SHP77 treated with DMSO at 0.1 percent for 48 hours (cell line): ENCODE measurements around the gene GALNT2.
A peak's percentile ranks its signal among the peaks of the same experiment; 100 is the strongest.

Experiments
- DNase-seq: peaks from one replicate; lab custom pipeline; 2025; lab: John Stamatoyannopoulos, UW

Gene GALNT2

GRCh38 chr1:230262867-230263567 lies 196.0 kb downstream of the GALNT2 start:
- no peak for DNase-seq

DNA sequence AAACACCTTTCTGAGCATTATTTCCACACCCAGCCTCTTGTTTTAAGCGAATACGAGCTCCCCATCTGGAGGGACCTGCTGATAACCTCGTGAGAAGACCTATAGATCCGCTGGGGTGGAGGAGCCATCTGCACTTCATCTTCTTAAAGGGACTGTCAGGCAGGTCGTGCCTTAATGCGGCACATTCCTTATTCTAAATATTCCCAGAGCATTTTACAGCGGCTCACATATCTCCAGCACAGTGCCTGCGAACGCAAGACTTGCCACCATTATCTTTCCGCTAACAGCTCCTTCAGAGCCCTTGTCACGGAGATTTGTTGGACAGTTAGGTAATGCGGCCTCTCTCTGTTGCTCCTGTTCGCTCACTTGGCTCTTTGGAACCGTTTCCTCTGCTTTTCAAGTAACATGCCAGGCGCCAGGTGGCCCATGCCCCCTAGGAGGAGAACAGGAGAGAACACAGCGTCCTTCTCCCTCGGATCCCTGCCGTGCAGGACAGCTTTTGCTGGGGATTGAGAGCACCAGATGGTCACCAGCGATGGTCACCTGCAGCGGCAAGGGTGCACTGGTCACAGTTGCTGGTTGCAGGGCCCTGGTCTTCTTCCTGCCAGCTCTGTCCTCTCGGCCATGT lies 196.6 kb downstream of the GALNT2 start:
- no peak for DNase-seq

GRCh38 chr1:230264342-230264741 lies 197.3 kb downstream of the GALNT2 start:
- DNase-seq = no peak

DNA sequence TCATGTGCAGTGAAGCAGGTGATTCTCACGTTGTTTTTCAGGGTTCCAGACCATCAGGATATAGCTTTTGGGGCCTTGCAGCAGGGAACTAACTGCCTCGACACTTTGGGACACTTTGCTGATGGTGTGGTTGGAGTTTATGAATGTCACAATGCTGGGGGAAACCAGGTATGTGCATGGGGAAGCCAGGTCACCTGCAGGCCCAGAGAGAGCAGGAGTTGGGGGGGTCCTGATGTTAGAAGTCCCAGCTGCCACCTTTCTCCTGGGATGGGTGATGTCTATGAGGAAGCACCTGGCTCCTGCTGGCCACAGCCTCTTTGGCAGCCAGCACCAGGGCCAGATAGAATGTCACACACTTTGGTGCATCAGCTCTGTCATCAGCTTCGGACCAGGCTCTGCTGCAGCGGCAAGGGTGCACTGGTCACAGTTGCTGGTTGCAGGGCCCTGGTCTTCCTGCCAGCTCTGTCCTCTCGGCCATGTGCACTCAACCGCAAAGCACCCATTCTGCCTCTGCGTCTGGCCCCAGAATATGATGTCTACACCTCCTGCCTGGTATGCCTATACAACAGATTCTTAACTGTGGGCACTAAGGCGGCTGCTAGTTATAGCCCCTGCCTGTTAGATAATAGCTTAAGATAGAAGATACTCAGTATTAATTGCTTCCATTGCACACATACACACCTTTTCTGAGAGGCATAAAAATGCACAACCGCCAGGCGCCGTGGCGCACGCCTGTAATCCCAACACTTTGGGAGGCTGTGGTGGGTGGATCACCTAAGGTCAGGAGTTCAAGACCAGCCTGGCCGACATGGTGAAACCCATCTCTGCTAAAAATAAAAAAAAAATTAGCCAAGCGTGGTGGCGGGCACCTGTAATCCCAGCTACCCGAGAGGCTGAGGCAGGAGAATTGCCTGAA lies 198.4 kb downstream of the GALNT2 start:
- DNase-seq = no peak

DNA sequence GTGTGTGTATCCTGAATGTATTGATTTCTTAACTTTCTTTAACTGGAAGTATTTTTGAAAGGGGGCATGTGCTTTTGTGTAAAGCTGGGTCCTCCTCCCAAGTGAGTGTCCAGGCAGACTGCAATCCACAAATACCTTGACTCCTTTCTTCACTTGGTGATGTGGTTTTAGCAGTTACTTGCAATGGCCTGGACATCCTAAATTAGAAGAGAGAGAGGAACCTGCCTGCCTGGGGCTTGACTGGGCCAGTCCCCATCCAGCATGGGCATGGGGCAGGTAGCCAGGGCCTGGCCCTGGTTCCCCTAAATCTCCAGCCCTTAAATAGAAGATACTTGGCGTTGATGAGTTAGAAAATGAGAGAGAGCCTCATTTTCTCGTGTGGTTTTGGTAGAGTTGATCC lies 199.4 kb downstream of the GALNT2 start:
- no peak for DNase-seq

GRCh38 chr1:230267338-230268065 lies 200.5 kb downstream of the GALNT2 start:
- no peak for DNase-seq

DNA sequence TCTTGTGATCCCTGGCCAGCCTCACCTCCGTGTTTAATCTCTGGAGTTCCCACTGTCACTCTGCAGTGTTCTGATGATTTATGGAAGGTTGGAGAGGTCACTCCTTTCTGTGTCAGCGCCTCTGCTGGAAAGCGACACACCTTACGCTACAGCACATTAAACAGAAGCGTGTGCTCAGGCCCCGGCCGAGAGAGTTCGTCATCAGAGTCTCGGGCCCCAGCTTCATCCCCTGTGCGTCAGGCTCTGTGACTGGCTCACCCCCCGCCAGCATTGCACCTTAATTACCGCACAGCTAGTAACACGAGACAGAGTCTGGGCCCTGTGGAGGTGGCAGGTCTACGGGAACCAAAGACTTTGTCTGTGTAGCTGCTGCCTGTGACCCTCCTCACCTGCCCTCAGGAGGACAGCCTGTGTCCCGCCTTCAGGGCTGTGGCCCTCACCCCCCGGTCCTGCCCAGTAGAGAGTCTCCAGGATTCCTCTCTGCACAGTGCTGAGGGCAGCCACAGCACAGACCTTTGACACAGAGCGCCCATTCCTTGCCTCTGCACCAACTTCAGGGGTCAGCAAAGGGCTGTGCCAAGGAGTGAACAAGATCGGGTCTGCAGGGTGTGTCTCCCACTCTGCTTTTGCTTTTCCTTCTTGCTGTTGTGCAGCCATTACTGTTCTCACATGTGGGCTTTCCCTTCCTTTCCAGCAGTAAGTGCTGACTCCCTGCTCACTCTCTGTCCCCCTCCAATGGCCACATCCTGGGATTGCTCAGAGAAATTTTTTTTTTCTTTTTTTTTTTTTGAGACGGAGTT lies 201.5 kb downstream of the GALNT2 start:
- peak; percentile 81 for DNase-seq

GRCh38 chr1:230270185-230270558 lies 203.1 kb downstream of the GALNT2 start:
- no peak for DNase-seq

DNA sequence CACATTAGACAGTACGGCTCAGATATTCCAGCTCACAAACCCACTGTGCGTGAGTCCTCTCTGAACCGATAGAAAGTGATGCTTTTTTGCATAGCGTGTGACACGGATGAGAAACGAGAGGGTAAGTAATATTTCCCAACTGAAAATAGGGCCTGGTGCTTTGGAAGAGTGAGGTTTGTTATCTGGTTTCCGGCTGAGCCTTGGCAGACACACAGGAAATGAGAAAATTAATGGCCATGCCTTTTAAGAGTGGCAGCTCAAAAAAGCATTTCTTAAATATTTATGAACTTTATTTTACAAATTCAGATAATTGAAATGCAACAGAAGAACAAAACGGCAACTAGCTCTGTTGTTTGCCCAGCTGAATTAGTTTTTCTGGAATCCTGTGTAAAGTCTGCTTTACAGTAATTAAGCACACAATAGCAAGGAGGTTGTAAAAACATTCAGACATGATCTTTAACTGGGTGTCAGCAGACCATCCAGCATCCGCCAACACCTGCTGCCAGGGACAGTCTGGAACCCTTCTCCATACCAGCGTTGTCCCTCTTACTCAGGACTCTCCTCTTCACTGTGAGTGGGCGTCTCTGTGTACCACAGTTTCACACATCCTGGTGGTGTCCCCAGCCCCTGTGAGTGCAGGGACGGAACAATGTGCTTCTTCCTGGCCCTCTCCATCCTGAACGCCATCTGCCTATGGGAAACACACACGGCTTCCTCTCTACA lies 203.7 kb downstream of the GALNT2 start:
- DNase-seq = peak; percentile 97

DNA sequence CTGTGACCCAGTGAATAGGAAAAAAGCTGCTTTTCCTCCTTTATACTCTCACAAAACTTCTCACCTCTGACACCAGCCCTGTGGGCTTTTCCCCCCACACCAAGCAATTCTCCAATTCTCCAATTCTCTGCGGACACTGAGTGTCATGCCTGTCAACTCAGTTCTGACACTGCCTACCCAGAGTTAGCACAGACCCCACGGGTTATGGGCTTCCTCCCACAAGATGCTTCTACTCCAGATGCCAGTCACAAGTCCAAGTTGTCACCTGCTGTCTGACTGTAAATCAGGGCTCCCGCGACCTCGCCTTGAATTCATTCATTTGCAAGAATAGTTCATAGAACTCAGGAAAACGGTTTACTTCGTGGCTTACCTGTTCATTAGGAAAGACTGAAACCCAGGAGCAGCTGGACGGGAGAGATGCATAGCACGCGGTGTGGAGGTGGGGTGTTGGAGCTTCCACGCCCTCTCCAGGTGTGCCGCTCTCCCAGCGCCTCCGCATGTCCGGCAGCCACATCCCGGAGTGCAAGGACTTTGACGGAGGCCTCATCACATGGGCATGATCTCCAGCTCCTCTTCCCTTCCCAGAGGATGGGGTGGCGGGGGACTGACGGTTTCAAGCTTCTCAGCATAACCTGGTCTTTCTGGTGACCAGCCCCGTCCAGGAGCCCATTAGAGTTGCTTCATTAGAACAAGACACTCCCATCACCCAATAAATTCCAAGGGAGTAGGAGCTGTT lies 204.4 kb downstream of the GALNT2 start:
- DNase-seq = no peak

DNA sequence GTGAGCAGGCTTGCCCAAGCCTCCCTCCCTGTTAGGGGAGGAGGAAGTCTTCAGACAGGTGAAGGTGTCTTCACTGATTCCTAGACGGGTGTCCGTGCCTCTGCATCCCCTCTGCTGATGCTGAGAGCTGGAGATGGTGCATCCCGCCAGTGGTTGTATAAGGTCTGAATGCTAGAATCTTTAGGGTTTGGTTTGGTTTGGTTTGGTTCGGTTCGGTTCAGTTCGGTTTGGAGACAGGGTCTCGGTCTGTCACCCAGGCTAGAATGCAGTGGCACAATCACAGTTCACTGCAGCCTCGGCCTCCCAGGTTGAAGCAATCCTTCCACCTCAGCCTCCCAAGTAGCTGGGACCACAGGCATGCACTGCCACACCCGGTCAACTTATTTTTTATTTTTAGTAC lies 205.5 kb downstream of the GALNT2 start:
- DNase-seq = no peak

- DNase-seq = no peak
Observed at GRCh38 chr1:230273141-230273710, 206.2 kb downstream of the GALNT2 start.

GRCh38 chr1:230274254-230274653 lies 207.2 kb downstream of the GALNT2 start:
- no peak for DNase-seq

DNA sequence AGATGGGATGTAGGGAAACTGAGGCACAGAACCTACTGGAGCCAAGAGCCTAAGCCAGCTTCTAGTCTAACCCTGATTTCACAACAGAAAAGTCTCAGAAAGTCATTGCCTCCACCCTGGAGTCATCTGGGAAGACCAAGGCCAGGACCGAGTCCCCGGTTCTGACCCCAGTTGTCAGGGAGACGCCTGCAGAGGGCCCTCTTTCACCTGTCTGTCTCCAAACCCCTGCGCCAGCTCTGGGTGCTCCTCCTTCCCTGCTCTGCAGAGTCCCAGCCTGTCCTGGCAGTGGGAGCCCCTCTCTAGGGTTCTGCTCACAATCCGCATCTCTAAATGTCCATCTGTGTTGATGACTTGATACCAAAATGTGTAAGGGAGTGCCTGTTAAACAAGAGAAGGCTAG lies 209.4 kb downstream of the GALNT2 start:
- no peak for DNase-seq

DNA sequence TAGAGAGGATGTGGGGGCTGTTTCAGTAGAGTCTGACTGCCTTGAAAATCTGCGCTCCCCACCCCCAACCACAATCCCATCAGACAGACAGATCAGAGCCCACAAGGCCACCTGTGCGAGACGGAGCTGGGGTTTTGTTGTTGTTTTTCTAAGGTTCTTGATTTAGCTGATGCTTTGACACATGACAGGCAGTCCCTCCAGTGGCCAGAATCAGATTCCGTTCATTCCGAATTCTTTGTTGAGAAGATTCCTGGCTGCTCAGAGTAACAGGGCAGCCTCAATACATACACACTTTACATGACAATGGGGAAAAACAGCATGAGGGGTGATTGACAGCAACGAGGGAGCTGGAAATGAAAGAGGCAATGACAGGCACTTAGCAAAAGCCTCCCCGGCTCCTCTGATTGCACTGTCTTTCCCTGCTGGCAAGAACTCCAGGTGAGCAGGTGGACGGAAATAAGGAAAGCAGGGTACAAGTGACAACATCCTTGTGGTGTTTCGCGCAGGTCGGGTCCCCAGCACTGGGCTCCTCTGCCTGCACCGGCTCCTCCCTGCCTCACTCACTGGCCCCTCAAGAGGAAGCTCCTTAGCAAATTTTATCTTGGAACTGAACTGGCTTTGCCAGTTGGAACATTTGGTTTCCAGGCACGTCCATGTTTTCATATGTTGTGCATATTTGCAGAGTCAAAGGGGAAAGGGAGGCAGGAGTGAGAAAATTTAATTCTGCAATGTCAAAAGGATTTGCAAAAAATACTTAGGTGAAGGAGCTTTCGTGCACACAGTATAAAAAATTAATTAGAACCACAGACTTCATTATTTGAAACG lies 210.4 kb downstream of the GALNT2 start:
- no peak for DNase-seq

DNA sequence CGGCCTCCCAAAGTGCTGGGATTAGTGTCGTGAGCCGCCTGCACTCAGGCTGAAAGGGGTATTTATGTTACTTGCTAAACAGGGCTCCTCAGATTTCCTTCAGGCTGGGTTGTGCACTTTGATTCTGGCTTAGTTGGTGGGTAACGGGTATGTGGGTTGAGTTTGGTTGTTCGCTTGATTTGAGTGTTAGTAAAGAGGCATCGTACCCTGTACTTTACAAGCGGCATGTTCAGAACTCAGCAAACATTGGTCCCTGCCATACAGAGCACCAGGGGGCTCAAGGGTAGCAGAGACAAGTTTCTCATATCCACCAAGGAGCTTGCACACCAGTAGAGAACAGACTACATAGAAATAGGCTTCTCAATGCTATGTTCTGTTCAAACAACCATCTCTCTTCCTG lies 211.3 kb downstream of the GALNT2 start:
- DNase-seq = no peak

- no peak for DNase-seq
Observed at GRCh38 chr1:230278871-230279582, 212.0 kb downstream of the GALNT2 start.

- DNase-seq = no peak
Observed at GRCh38 chr1:230279583-230279945, 212.5 kb downstream of the GALNT2 start.
